HG02571 (cell line): Measurements from ENCODE around the gene CEACAM6.
"Not testable (repeated sequence)": the region's sequence is repeated elsewhere in the genome, so short reads cannot be mapped to it uniquely, and the experiment has no call there.

Experiments used
- ATAC-seq: cut with Tn5 transposase; IDR thresholded peaks from one replicate; pipeline ENCODE4 v1.9.1; 2021; ENCODE audit warnings: mild to moderate bottlenecking, moderate library complexity; ENCODE audit not compliant: unreplicated experiment

Gene CEACAM6

DNA sequence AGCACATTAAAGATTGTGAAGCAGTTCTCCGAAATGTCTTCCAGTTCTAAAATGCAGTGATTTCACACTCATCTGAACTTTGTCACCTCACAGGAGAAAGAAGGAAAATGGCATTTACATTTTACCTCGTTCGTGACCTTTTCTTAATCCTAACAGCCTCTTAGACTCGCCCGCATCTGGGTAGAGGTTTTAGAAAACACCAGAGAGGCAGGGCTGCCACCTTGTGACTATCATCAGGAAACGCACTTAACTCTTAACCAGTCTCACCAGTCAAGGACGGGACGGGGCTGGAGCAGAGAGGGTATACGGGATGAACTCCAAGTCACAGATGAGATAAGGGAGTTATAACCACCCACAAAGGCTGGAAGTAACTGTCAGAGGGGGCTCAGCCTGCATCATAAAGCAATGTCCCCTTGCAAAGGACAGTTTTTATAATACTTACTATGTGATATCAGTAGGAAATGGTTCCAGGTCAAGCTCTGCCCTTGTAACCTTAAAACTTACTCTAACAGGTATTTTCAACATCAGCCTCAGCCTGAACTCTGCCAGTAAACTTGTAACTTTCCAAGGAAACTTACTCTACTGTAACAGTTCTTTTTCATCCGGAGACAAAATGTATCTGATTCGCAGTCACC, 8.6 kb upstream of the CEACAM6 start:
- ATAC-seq: no peak

DNA sequence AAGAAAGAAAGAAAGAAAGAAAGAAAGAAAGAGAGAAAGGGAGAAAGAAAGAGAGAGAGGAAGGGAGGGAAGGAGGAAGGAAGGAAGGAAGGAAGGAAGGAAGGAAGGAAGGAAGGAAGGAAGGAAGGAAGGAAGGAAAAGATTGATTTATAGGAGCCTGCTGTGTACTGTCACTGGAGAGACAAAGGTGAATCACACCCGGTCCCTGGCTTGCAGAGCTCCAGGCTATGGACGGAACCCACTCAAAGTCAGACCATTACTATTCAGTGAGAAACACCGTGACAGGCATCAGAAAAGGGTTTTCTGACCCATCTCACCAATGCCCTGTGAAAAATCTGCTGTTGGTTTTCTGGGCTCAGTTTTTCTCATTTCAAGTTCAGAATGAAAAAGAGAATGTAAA, 7.3 kb upstream of the CEACAM6 start:
- no peak for ATAC-seq

- ATAC-seq: not testable (repeated sequence)
These were observed 4.8 kb upstream of the CEACAM6 start for GRCh38 chr19:41750248-41751134.

DNA sequence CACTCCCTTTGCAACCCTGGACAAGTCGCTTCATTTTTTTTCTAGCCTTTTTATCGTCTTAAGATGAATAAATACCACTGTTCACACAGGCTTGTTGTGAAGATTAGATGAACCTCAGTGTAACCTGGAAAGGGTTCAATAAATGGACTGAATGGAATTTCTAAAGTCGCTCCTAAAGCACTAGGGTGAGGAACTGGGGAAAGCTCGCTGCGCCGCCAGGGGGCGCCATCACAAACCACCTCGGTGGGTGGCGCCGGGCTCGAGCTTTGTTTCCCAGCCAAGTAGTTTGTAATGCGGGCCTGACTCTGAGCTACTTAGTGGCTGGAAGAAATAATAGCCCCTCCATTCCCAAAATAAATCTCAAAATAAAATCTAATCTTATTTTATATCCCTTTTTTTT, 2.2 kb upstream of the CEACAM6 start:
- no peak for ATAC-seq

GRCh38 chr19:41753936-41754529, 1.3 kb upstream of the CEACAM6 start:
- ATAC-seq: no peak

GRCh38 chr19:41758846-41759245, 3.5 kb downstream of the CEACAM6 start:
- ATAC-seq: no peak

- no peak for ATAC-seq
These were observed 11.8 kb downstream of the CEACAM6 start for GRCh38 chr19:41767115-41767514.

DNA sequence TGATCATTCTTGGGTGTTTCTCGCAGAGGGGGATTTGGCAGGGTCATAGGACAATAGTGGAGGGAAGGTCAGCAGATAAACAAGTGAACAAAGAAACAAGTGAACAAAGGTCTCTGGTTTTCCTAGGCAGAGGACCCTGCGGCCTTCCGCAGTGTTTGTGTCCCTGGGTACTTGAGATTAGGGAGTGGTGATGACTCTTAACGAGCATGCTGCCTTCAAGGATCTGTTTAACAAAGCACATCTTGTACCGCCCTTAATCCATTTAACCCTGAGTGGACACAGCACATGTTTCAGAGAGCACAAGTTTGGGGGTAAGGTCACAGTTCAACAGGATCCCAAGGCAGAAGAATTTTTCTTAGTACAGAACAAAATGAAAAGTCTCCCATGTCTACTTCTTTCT, 12.8 kb downstream of the CEACAM6 start:
- ATAC-seq: not testable (repeated sequence)

- no peak for ATAC-seq
These were observed 14.3 kb downstream of the CEACAM6 start for GRCh38 chr19:41769608-41770007.

DNA sequence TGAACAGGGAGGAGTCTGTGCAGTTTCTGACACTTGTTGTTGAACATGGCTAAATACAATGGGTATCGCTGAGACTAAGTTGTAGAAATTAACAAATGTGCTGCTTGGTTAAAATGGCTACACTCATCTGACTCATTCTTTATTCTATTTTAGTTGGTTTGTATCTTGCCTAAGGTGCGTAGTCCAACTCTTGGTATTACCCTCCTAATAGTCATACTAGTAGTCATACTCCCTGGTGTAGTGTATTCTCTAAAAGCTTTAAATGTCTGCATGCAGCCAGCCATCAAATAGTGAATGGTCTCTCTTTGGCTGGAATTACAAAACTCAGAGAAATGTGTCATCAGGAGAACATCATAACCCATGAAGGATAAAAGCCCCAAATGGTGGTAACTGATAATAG, 16.1 kb downstream of the CEACAM6 start:
- no peak for ATAC-seq

DNA sequence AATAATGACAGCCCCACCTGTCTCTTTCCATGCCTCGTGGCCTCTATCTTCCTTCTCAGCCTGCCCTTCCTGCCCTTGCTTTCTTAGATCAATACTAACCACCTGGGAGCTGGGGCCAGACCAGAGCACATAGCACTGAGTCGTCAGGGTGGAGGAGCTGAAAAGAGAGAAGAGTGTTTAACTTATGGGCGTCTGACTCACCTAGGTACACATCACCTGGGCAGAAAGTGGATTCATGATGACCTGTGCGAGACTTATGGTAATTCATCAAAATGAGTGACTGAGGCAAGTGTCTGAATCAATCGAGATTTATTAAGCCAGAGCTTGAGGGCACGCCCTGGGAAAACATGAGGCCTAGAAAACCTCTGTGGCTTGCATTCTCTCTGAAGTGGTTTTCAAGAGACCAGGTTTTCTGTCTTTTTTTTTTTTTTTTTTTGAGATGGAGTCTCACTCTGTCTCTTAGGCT, 19.2 kb downstream of the CEACAM6 start:
- no peak for ATAC-seq

- ATAC-seq: no peak
These were observed 21.4 kb downstream of the CEACAM6 start for GRCh38 chr19:41776700-41777099.

GRCh38 chr19:41783612-41784011, 28.3 kb downstream of the CEACAM6 start:
- no peak for ATAC-seq

DNA sequence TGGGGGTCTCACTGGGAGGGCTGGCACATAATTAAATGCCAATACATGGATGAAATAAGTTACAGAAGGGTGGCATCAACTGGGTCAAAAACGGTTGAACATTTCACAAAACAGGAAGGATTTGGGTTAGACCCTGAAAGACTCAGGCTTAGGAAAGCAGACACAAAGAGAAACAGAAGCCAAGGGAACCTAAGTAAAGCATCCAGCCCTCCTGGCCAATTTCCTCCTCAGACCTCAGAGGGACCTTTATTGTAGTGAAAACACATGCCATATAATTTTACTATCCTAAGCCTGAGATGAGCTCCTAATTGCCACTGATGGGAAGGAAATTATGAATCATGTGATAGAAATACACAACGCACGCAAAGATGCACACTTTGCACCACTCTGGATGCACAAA, 29.0 kb downstream of the CEACAM6 start:
- no peak for ATAC-seq

GRCh38 chr19:41784743-41785142, 29.4 kb downstream of the CEACAM6 start:
- no peak for ATAC-seq

DNA sequence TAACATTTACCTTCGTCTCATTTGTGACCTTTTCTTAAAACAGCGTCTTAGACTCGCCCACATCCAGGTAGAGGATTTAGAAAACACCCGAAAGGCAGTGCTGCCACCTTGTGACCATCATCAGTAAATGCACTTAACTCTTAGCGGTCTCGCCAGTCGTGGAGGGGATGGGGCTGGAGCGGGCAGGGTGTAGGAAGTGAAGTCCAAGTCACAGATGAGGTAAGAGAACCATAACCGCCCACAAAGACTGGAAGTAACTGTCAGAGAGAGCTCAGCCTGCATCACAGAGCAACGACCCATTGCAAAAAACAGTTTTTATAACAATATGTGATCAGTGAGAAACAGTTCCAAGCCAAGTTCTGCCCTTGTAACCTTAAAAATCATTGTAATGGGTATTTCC, 30.3 kb downstream of the CEACAM6 start:
- no peak for ATAC-seq

DNA sequence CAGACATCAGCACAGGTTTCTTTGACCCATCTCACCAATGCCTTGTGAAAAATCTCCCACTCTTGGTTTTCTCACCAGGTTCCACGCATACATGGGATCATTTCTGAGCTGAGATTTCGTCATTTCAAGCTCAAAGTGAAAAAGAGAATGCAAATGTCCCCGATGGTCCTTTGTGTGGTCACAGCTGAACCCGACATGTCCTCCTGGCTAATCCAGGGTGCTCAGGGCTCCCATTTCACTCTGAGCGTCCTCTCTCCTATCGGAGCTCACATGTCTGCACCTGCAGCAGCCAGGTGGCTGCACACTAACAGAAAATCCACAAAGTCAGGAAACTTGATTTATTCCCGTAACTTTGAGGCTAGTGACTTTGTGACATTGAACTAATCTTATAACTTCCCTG, 31.7 kb downstream of the CEACAM6 start:
- no peak for ATAC-seq

DNA sequence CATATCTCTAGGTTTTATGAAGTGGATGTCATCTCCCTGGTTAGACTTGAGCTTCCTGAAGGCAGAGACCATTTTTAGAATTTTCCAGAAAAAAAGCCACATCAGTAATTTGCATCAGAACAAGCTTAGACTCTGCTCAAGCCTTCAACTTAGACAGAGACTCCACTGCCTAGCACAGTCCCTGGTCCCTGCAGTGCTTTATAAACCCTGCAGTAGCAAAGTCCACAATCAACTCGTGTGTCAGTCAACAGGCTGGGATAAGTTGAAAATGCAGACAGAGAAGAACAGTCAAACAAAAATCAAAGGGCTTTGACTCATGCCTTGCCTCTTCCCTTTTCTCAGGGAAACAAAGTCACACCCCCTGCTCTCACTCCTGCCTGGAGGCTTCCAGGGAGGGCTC, 33.2 kb downstream of the CEACAM6 start:
- not testable (repeated sequence) for ATAC-seq

- not testable (repeated sequence) for ATAC-seq
These were observed 33.7 kb downstream of the CEACAM6 start for GRCh38 chr19:41789053-41789452.

- ATAC-seq: no peak
These were observed 37.4 kb downstream of the CEACAM6 start for GRCh38 chr19:41792513-41793413.

DNA sequence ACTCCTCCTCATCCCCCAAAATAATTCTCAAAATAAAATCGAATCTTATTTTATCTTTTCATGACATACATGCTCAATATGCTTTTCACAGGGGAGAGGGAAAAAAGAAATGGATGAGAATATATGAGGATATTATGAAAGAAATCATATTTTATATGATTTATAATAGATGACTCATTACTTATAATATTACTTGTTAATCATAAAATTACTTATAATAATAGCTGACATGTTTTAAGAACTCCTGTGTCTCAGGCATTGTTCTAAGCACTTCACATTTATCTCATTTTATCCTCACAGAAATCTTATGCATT, 38.0 kb downstream of the CEACAM6 start:
- ATAC-seq: no peak
